Measurements from ENCODE around the gene PLEKHB2.
"Not testable (repeated sequence)": the region's sequence is repeated elsewhere in the genome, so short reads cannot be mapped to it uniquely, and the experiment has no call there.

PLEKHB2 gene

GRCh38 chr2:131093696-131094462 is 11.3 kb upstream of the PLEKHB2 start:
- DNase-seq (ENCODE audit: low read depth in 2 of 2), result no peak

GRCh38 chr2:131094463-131095281 is 10.5 kb upstream of the PLEKHB2 start:
- no peak for DNase-seq (ENCODE audit: low read depth in 2 of 2)

- DNase-seq (ENCODE audit: low read depth in 2 of 2), result no peak
Measured at GRCh38 chr2:131103165-131103564, 2.0 kb upstream of the PLEKHB2 start.

GRCh38 chr2:131104487-131105155 is 515 bp upstream of the PLEKHB2 start:
- DNase-seq (ENCODE audit: low read depth in 2 of 2), result peak; percentile 12 to 23

GRCh38 chr2:131105950-131106801 is 1.0 kb downstream of the PLEKHB2 start:
- peak; percentile 15 to 51 for DNase-seq (ENCODE audit: low read depth in 2 of 2)

- DNase-seq (ENCODE audit: low read depth in 2 of 2), result no peak
Measured at GRCh38 chr2:131112529-131112928, 7.4 kb downstream of the PLEKHB2 start.

GRCh38 chr2:131113566-131114227 is 8.6 kb downstream of the PLEKHB2 start:
- no peak for DNase-seq (ENCODE audit: low read depth in 2 of 2)

- not testable (repeated sequence) for DNase-seq (ENCODE audit: low read depth in 2 of 2)
Measured at GRCh38 chr2:131114950-131115349, 9.8 kb downstream of the PLEKHB2 start.

GRCh38 chr2:131115752-131116151 is 10.6 kb downstream of the PLEKHB2 start:
- no peak for DNase-seq (ENCODE audit: low read depth in 2 of 2)

- no peak for DNase-seq (ENCODE audit: low read depth in 2 of 2)
Measured at GRCh38 chr2:131120815-131121317, 15.7 kb downstream of the PLEKHB2 start.

- no peak for DNase-seq (ENCODE audit: low read depth in 2 of 2)
Measured at GRCh38 chr2:131121464-131121863, 16.3 kb downstream of the PLEKHB2 start.

GRCh38 chr2:131122496-131122895 is 17.4 kb downstream of the PLEKHB2 start:
- no peak for DNase-seq (ENCODE audit: low read depth in 2 of 2)

GRCh38 chr2:131123192-131123591 is 18.1 kb downstream of the PLEKHB2 start:
- no peak for DNase-seq (ENCODE audit: low read depth in 2 of 2)

- DNase-seq (ENCODE audit: low read depth in 2 of 2), result no peak
Measured at GRCh38 chr2:131125195-131125757, 20.1 kb downstream of the PLEKHB2 start.

GRCh38 chr2:131126436-131126835 is 21.3 kb downstream of the PLEKHB2 start:
- no peak for DNase-seq (ENCODE audit: low read depth in 2 of 2)

GRCh38 chr2:131127076-131127475 is 21.9 kb downstream of the PLEKHB2 start:
- no peak for DNase-seq (ENCODE audit: low read depth in 2 of 2)

- no peak for DNase-seq (ENCODE audit: low read depth in 2 of 2)
Measured at GRCh38 chr2:131127981-131128380, 22.8 kb downstream of the PLEKHB2 start.

- DNase-seq (ENCODE audit: low read depth in 2 of 2), result no peak
Measured at GRCh38 chr2:131130298-131130596, 25.1 kb downstream of the PLEKHB2 start.

- DNase-seq (ENCODE audit: low read depth in 2 of 2), result no peak
Measured at GRCh38 chr2:131132729-131133128, 27.6 kb downstream of the PLEKHB2 start.

GRCh38 chr2:131140581-131140980 is 35.4 kb downstream of the PLEKHB2 start:
- no peak for DNase-seq (ENCODE audit: low read depth in 2 of 2)

GRCh38 chr2:131142849-131143248 is 37.7 kb downstream of the PLEKHB2 start:
- DNase-seq (ENCODE audit: low read depth in 2 of 2), result no peak
